KOPT-K1 (cell line): ENCODE results near the gene STARD3.

Source experiments
- H3K27ac ChIP-seq: fragments of 200-600 bp; sonication (generic); 2 replicates; pipeline ENCODE4 v1.5.1; 2016; ENCODE audit warnings: antibody characterized with exemption, mild to moderate bottlenecking, low read depth, low read length; ENCODE audit not compliant: poor library complexity, severe bottlenecking
- H3K36me3 ChIP-seq: fragments of 200-600 bp; sonication (generic); 2 replicates; pipeline ENCODE4 v1.5.1; 2017; ENCODE audit warnings: antibody characterized with exemption, mild to moderate bottlenecking, low read length, moderate library complexity; ENCODE audit not compliant: insufficient read depth
- H3K9me3 ChIP-seq: fragments of 200-600 bp; sonication (generic); 2 replicates; pipeline ENCODE4 v1.5.1; 2017; ENCODE audit warnings: antibody characterized with exemption, low read length, mild to moderate bottlenecking; ENCODE audit not compliant: insufficient read depth, poor library complexity, severe bottlenecking

Gene STARD3

GRCh38 chr17:39674179-39674578, 37.2 kb downstream of the STARD3 start:
- Histone ChIP-seq H3K27ac (no peak overlapping the region), H3K36me3 (no peaks in the 10 kb centered on the region)

GRCh38 chr17:39674702-39675389, 37.9 kb downstream of the STARD3 start:
- H3K27ac ChIP-seq = peak overlapping the region; percentile 75

More at GRCh38 chr17:39674179-39674578, 37.2 kb downstream of the STARD3 start:
- no peaks in the 10 kb centered on the region for H3K9me3 ChIP-seq

GRCh38 chr17:39675390-39676082, 38.6 kb downstream of the STARD3 start:
- H3K36me3 ChIP-seq = no peaks in the 10 kb centered on the region
- H3K27ac ChIP-seq = peak overlapping the region; percentile 75
- H3K9me3 ChIP-seq = no peaks in the 10 kb centered on the region

More at GRCh38 chr17:39674702-39675389, 37.9 kb downstream of the STARD3 start:
- H3K9me3 ChIP-seq = no peaks in the 10 kb centered on the region
- no peaks in the 10 kb centered on the region for H3K36me3 ChIP-seq

GRCh38 chr17:39676198-39676819, 39.4 kb downstream of the STARD3 start:
- no peaks in the 10 kb centered on the region for H3K36me3 ChIP-seq
- no peaks in the 10 kb centered on the region for H3K9me3 ChIP-seq
- peak overlapping the region; percentile 75 for H3K27ac ChIP-seq

GRCh38 chr17:39677072-39677471, 40.1 kb downstream of the STARD3 start:
- H3K27ac ChIP-seq = peak overlapping the region; percentile 75
- H3K36me3 ChIP-seq = no peaks in the 10 kb centered on the region
- no peaks in the 10 kb centered on the region for H3K9me3 ChIP-seq

GRCh38 chr17:39677542-39678339, 40.8 kb downstream of the STARD3 start:
- Histone ChIP-seq H3K36me3 (no peaks in the 10 kb centered on the region), H3K9me3 (no peaks in the 10 kb centered on the region), H3K27ac (peak overlapping the region; percentile 75)

- Histone ChIP-seq H3K27ac (peak overlapping the region; percentile 93), H3K9me3 (no peaks in the 10 kb centered on the region), H3K36me3 (no peaks in the 10 kb centered on the region)
These were observed 41.6 kb downstream of the STARD3 start for GRCh38 chr17:39678340-39679116.

- Histone ChIP-seq H3K9me3 (no peaks in the 10 kb centered on the region), H3K27ac (peak overlapping the region; percentile 93), H3K36me3 (no peaks in the 10 kb centered on the region)
These were observed 42.7 kb downstream of the STARD3 start for GRCh38 chr17:39679521-39680192.

GRCh38 chr17:39683295-39683939, 46.5 kb downstream of the STARD3 start:
- Histone ChIP-seq H3K27ac (no peak overlapping the region), H3K9me3 (no peaks in the 10 kb centered on the region), H3K36me3 (no peaks in the 10 kb centered on the region)

GRCh38 chr17:39684369-39685192, 47.6 kb downstream of the STARD3 start:
- Histone ChIP-seq H3K27ac (no peak overlapping the region), H3K36me3 (no peaks in the 10 kb centered on the region), H3K9me3 (no peaks in the 10 kb centered on the region)

GRCh38 chr17:39687101-39687545, 50.2 kb downstream of the STARD3 start:
- peak overlapping the region; percentile 89 for H3K27ac ChIP-seq
- H3K9me3 ChIP-seq = no peaks in the 10 kb centered on the region
- no peaks in the 10 kb centered on the region for H3K36me3 ChIP-seq

GRCh38 chr17:39687546-39688474, 50.9 kb downstream of the STARD3 start, which contains the start of gene PGAP3:
Gene PGAP3, minus strand, starts transcription at chr17:39688057. Its CDS starts 43 bp downstream, at chr17:39688014.
- Histone ChIP-seq H3K9me3 (no peaks in the 10 kb centered on the region), H3K36me3 (no peaks in the 10 kb centered on the region), H3K27ac (peak within 1 kb of the TSS; percentile 89)
